IPS-NIHi7 (cell line): ENCODE measurements around the gene RBP2.

ENCODE experiments used
- DNase-seq: peaks from one replicate; pipeline ENCODE4 v3.0.0; 2012; ENCODE audit warnings: mixed read lengths; ENCODE audit errors: extremely low spot score

Gene RBP2

GRCh38 chr3:139476348-139476747 lies at the start of gene RBP2:
TSS of gene RBP2 (minus strand) at chr3:139476516. CDS start at chr3:139476459, 57 bp downstream.
- peak; percentile 2 for DNase-seq

GRCh38 chr3:139524841-139525636 lies 48.7 kb upstream of the RBP2 start:
- DNase-seq = no peak

- DNase-seq = no peak
These were observed 47.4 kb upstream of the RBP2 start for GRCh38 chr3:139523718-139524117.

GRCh38 chr3:139523166-139523565 lies 46.9 kb upstream of the RBP2 start:
- DNase-seq = no peak

- peak; percentile 64 for DNase-seq
These were observed 46.1 kb upstream of the RBP2 start for GRCh38 chr3:139522421-139522820.

GRCh38 chr3:139521816-139522215 lies 45.5 kb upstream of the RBP2 start:
- no peak for DNase-seq

GRCh38 chr3:139521144-139521543 lies 44.8 kb upstream of the RBP2 start:
- no peak for DNase-seq

GRCh38 chr3:139519998-139520737 lies 43.9 kb upstream of the RBP2 start:
- peak; percentile 87 for DNase-seq

- DNase-seq = no peak
These were observed 42.9 kb upstream of the RBP2 start for GRCh38 chr3:139518926-139519842.

GRCh38 chr3:139518306-139518705 lies 42.0 kb upstream of the RBP2 start:
- no peak for DNase-seq

- DNase-seq = no peak
These were observed 41.2 kb upstream of the RBP2 start for GRCh38 chr3:139517321-139518065.

GRCh38 chr3:139514741-139515140 lies 38.4 kb upstream of the RBP2 start:
- no peak for DNase-seq

GRCh38 chr3:139509631-139510030 lies 33.3 kb upstream of the RBP2 start:
- no peak for DNase-seq

- DNase-seq = peak; percentile 48
These were observed 30.4 kb upstream of the RBP2 start for GRCh38 chr3:139506766-139507165.

GRCh38 chr3:139505829-139506386 lies 29.6 kb upstream of the RBP2 start:
- no peak for DNase-seq

- DNase-seq = no peak
These were observed 23.2 kb upstream of the RBP2 start for GRCh38 chr3:139499536-139499935.

GRCh38 chr3:139493826-139494385 lies 17.6 kb upstream of the RBP2 start:
- no peak for DNase-seq

- no peak for DNase-seq
These were observed 15.7 kb upstream of the RBP2 start for GRCh38 chr3:139491966-139492365.

GRCh38 chr3:139491027-139491700 lies 14.8 kb upstream of the RBP2 start:
- no peak for DNase-seq

- no peak for DNase-seq
These were observed 5.9 kb upstream of the RBP2 start for GRCh38 chr3:139482206-139482605.
